GF-D8 (cell line): ENCODE results near the gene CDH13.

Experiments used
- DNase-seq: peaks from one replicate; lab custom pipeline; 2025; lab: John Stamatoyannopoulos, UW

Gene CDH13

GRCh38 chr16:82792693-82793092, 165.9 kb downstream of the CDH13 start:
- DNase-seq, result no peak

- DNase-seq, result no peak
These were observed 166.9 kb downstream of the CDH13 start for GRCh38 chr16:82793528-82794245.

GRCh38 chr16:82796047-82796446, 169.3 kb downstream of the CDH13 start:
- DNase-seq, result no peak

GRCh38 chr16:82801361-82801760, 174.6 kb downstream of the CDH13 start:
- DNase-seq, result no peak

- DNase-seq, result no peak
These were observed 179.1 kb downstream of the CDH13 start for GRCh38 chr16:82805866-82806265.

- DNase-seq, result no peak
These were observed 180.5 kb downstream of the CDH13 start for GRCh38 chr16:82807311-82807710.

- no peak for DNase-seq
These were observed 181.3 kb downstream of the CDH13 start for GRCh38 chr16:82808036-82808435.

- DNase-seq, result no peak
These were observed 183.3 kb downstream of the CDH13 start for GRCh38 chr16:82810077-82810476.

- DNase-seq, result no peak
These were observed 187.3 kb downstream of the CDH13 start for GRCh38 chr16:82814059-82814458.

GRCh38 chr16:82819286-82819685, 192.5 kb downstream of the CDH13 start:
- DNase-seq, result no peak

- no peak for DNase-seq
These were observed 194.1 kb downstream of the CDH13 start for GRCh38 chr16:82820855-82821254.

GRCh38 chr16:82824408-82824807, 197.6 kb downstream of the CDH13 start:
- no peak for DNase-seq

- DNase-seq, result no peak
These were observed 202.5 kb downstream of the CDH13 start for GRCh38 chr16:82829301-82829700.

GRCh38 chr16:82830944-82831343, 204.2 kb downstream of the CDH13 start:
- no peak for DNase-seq

- DNase-seq, result no peak
These were observed 206.1 kb downstream of the CDH13 start for GRCh38 chr16:82832821-82833220.

- no peak for DNase-seq
These were observed 206.7 kb downstream of the CDH13 start for GRCh38 chr16:82833378-82833993.

- no peak for DNase-seq
These were observed 207.5 kb downstream of the CDH13 start for GRCh38 chr16:82834151-82834815.

- no peak for DNase-seq
These were observed 208.9 kb downstream of the CDH13 start for GRCh38 chr16:82835487-82836155.

- no peak for DNase-seq
These were observed 214.3 kb downstream of the CDH13 start for GRCh38 chr16:82841108-82841507.

GRCh38 chr16:82843606-82844271, 217.0 kb downstream of the CDH13 start:
- no peak for DNase-seq

GRCh38 chr16:82845116-82845515, 218.3 kb downstream of the CDH13 start:
- no peak for DNase-seq

GRCh38 chr16:82846806-82847205, 220.0 kb downstream of the CDH13 start:
- DNase-seq, result no peak
